ENCODE data around the gene TMEM14A.

DNA sequence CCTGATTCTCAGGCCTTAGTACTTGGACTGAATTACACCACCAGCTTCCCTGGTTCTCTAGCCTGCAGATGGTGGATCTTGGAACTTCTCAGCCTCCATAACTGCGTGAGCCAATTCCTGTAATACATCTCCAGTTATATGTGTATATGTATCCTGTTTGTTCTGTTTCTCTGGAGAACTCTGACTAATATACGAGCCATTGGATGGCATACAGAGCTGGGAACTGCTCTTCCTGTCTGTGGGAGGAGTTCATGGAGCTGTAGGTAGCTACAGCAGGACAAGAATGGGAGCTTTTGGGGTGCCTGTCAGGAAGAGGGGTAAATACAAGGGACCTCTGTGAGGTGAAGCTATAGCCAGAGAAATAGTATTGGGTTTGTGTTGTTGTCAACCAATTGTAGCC lies 41.2 kb downstream of the TMEM14A start:
- TF ChIP-seq, protein P1, sequence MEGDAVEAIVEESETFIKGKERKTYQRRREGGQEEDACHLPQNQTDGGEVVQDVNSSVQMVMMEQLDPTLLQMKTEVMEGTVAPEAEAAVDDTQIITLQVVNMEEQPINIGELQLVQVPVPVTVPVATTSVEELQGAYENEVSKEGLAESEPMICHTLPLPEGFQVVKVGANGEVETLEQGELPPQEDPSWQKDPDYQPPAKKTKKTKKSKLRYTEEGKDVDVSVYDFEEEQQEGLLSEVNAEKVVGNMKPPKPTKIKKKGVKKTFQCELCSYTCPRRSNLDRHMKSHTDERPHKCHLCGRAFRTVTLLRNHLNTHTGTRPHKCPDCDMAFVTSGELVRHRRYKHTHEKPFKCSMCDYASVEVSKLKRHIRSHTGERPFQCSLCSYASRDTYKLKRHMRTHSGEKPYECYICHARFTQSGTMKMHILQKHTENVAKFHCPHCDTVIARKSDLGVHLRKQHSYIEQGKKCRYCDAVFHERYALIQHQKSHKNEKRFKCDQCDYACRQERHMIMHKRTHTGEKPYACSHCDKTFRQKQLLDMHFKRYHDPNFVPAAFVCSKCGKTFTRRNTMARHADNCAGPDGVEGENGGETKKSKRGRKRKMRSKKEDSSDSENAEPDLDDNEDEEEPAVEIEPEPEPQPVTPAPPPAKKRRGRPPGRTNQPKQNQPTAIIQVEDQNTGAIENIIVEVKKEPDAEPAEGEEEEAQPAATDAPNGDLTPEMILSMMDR (IDR thresholded peaks at IDR 0.05; ENCODE audit: insufficient read depth, low read length): no peak
- no peak for TF ChIP-seq POLR2AphosphoS5 (IDR thresholded peaks at IDR 0.05; ENCODE audit: low read depth)

Measured in HL-60 (cell line).